HUES48 (cell line): ENCODE data around the gene NDUFA1.
A peak's percentile ranks its signal among the peaks of the same experiment; 100 is the strongest.
"Not testable (repeated sequence)": the region's sequence is repeated elsewhere in the genome, so short reads cannot be mapped to it uniquely, and the experiment has no call there.

Source experiments
- H3K27ac ChIP-seq: one replicate; pipeline ENCODE4 v1.7.0; 2013; ENCODE audit warnings: low read depth, low read length, inconsistent platforms
- H3K27me3 ChIP-seq: 2 replicates; pipeline ENCODE4 v1.6.1; 2013; ENCODE audit warnings: mild to moderate bottlenecking, low read length; ENCODE audit not compliant: control insufficient read depth, insufficient read depth
- H3K36me3 ChIP-seq: 2 replicates; pipeline ENCODE4 v1.6.1; 2013; ENCODE audit warnings: low read length; ENCODE audit not compliant: control insufficient read depth, insufficient read depth
- H3K4me1 ChIP-seq: 2 replicates; pipeline ENCODE4 v1.6.1; 2013; ENCODE audit warnings: mild to moderate bottlenecking, low read length; ENCODE audit not compliant: control insufficient read depth, insufficient read depth
- H3K4me3 ChIP-seq: 2 replicates; pipeline ENCODE4 v1.5.1; 2013; ENCODE audit warnings: mild to moderate bottlenecking, low read depth, low read length
- H3K9ac ChIP-seq: 2 replicates; pipeline ENCODE4 v1.6.1; 2013; ENCODE audit warnings: mild to moderate bottlenecking, low read depth, low read length, moderate library complexity
- H3K9me3 ChIP-seq: 2 replicates; pipeline ENCODE4 v1.6.1; 2013; ENCODE audit warnings: low read length; ENCODE audit not compliant: control insufficient read depth, insufficient read depth

The NDUFA1 gene

DNA sequence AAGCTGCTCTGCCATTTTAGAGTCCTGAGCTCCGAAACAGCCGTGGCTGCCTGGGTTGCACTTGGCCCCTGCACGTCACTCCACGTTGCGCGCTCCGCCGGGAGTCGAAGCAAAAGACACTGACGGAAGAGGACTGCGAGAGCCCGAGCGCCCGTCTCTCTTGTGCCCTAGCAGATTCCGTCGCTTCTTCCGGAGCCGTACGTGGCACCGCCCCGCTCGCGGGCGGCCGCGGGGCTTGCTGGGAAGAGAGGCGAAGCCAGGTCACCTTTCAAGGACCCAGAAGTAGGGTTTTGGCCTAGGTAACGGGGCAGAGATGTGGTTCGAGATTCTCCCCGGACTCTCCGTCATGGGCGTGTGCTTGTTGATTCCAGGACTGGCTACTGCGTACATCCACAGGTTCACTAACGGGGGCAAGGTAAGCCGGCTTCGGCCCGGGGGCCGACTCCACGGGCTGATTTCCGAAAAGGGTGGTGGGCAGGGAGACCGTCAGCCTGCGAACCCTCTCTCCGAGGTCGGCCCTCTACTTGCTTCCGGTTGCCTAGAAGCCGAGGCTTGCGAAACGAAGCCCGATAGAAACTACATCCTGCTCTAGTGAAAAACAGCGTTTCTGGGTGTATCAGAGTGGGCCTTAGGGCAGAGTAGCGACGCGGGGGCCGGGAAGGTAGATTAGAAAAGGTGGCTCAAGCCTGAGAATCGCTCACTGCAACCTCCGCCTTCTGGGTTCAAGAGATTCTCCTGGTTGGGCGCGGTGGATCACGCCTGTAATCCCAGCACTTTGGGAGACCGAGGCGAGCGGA is at the start of gene NDUFA1, which contains the start of gene RNF113A:
Gene NDUFA1, plus strand, starts transcription at position 234 of the 797 bp plus-strand sequence. Its CDS starts 80 bp downstream, at position 314.
Gene RNF113A, minus strand, starts transcription at position 135 of the 797 bp plus-strand sequence. Its CDS starts 120 bp downstream, at position 15.
- Histone ChIP-seq H3K27me3 (no peaks in the 10 kb centered on the region), H3K27ac (peak within 1 kb of the TSS; percentile 91), H3K9me3 (peaks cover 15% of the 10 kb centered on the region), H3K4me1 (no peaks in the 10 kb centered on the region), H3K9ac (peak within 1 kb of the TSS; percentile 84), H3K4me3 (peak within 1 kb of the TSS; percentile 93), H3K36me3 (peaks cover 13% of the 10 kb centered on the region)

DNA sequence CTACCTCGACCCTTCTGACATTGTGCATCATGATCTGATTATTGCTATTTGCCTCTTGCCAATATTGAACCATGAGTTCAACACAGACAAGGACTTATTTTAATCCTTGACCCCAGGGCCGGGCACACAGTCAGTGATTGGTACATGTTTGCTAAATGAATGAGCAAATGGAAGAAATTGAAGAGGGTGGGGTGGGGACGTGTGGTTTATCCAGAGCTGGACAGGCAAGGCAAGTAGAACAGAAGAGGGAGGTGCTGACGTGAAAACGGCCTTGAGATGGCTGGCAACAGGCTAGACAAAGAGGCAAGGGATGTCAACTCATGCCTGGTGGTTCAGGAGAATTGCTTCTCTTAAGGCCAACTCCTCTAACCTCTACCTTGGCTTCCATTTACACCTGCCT is 47.4 kb upstream of the NDUFA1 start:
- not testable (repeated sequence) for H3K4me1 ChIP-seq

GRCh38 chrX:119826399-119826959 is 45.2 kb upstream of the NDUFA1 start:
- Histone ChIP-seq H3K36me3 (peaks cover 14% of the 10 kb centered on the region), H3K4me1 (no peaks in the 10 kb centered on the region), H3K27me3 (no peaks in the 10 kb centered on the region), H3K27ac (no peak overlapping the region), H3K9ac (no peak overlapping the region), H3K4me3 (no peak overlapping the region), H3K9me3 (peaks cover 6% of the 10 kb centered on the region; the same call in 1 of the 2 replicates)

More for the DNA sequence above, 47.4 kb upstream of the NDUFA1 start:
- not testable (repeated sequence) for H3K27ac ChIP-seq, H3K9me3 ChIP-seq, H3K36me3 ChIP-seq, H3K27me3 ChIP-seq, H3K4me3 ChIP-seq, H3K9ac ChIP-seq

DNA sequence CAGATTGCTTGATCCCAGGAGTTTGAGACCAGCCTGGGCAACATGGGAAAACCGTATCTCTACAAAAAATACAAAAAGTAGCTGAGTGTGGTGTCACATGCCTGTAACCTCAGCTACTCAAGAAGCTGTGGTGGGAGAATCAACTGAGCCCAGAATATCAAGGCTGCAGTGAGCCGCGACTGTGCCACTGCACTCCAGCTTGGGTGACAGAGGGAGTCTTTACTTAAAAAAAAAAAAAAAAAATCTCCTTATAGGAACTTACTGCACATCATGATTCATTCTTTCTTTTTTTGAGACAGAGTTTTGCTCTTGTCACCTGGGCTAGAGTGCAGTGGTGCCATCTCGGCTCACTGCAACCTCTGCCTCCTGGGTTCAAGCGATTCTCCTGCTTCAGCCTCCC is 43.2 kb upstream of the NDUFA1 start:
- H3K27ac ChIP-seq, result no peak overlapping the region
- H3K9me3 ChIP-seq, result peaks cover 6% of the 10 kb centered on the region
- no peak overlapping the region for H3K4me3 ChIP-seq
- no peaks in the 10 kb centered on the region for H3K27me3 ChIP-seq
- H3K9ac ChIP-seq, result no peak overlapping the region
- H3K4me1 ChIP-seq, result no peaks in the 10 kb centered on the region
- peaks cover 28% of the 10 kb centered on the region for H3K36me3 ChIP-seq

DNA sequence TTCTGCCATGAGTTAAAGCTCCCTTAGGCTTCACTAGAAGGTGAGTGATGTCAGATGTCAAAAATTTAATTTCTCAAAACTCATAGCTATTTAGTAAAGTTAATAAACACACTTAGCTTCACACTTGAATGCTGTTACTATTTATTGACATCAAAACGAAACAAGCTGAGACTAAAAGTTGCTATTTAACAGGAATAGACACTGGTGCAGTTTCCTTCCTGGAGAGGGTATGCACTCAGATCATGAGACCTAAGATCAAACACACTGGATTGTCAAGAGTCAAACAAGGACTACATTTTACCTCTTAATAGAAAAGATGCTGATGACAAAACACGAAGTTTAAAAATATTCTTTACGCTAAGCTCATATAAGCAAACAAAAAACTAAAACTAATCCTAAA is 37.7 kb upstream of the NDUFA1 start:
- Histone ChIP-seq H3K9ac (no peak overlapping the region), H3K27me3 (no peaks in the 10 kb centered on the region), H3K27ac (no peak overlapping the region), H3K4me3 (no peak overlapping the region), H3K4me1 (no peaks in the 10 kb centered on the region), H3K36me3 (peaks cover 74% of the 10 kb centered on the region), H3K9me3 (peaks cover 26% of the 10 kb centered on the region)

- peaks cover 47% of the 10 kb centered on the region for H3K9me3 ChIP-seq
- H3K9ac ChIP-seq, result peak within 1 kb of the TSS; percentile 91
- peaks cover 24% of the 10 kb centered on the region for H3K36me3 ChIP-seq
- H3K4me1 ChIP-seq, result no peaks in the 10 kb centered on the region
- peak within 1 kb of the TSS; percentile 92 for H3K27ac ChIP-seq
- no peaks in the 10 kb centered on the region for H3K27me3 ChIP-seq
- peak within 1 kb of the TSS; percentile 91 for H3K4me3 ChIP-seq
Observed at GRCh38 chrX:119852382-119853353, 19.0 kb upstream of the NDUFA1 start, which contains the start of gene UPF3B. UPF3B (minus strand) TSS chrX:119852963; CDS start chrX:119852928, 35 bp downstream.

- peak overlapping the region; percentile 39; the same call in 1 of the 2 replicates for H3K9ac ChIP-seq
- H3K27me3 ChIP-seq, result no peaks in the 10 kb centered on the region
- peaks cover 21% of the 10 kb centered on the region for H3K36me3 ChIP-seq
- no peaks in the 10 kb centered on the region for H3K4me1 ChIP-seq
- peaks cover 53% of the 10 kb centered on the region for H3K9me3 ChIP-seq
- peak overlapping the region; percentile 61 for H3K4me3 ChIP-seq
- peak overlapping the region; percentile 78 for H3K27ac ChIP-seq
Observed at GRCh38 chrX:119853444-119853843, 18.2 kb upstream of the NDUFA1 start.

DNA sequence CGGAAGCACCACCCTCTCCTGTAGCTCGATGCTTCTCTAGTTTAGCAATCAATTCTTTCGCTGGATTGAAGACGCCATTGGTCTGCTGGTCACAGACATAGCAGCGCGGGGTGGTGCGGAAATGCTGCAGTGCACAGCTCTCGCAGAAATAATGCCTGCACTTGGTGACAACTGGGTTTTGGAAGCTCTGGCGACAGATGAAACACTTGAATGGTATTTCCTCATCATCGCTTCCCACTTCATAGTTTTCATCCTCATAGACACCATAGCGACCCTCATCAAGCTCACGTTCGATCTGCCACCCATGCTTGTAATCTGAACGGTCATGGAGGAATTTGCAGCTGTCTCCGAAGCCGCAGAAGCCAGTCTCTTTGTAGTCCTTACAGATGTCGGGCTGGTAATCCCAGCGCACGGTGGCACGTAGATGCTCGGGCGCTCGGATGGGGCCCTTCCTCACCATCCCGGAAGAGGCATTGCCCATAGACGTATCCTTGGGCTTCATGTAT is 953 bp upstream of the NDUFA1 start:
- 0 out of 2 replicates have a peak, but pooled peaks cover 6% of the 10 kb centered on the region for H3K36me3 ChIP-seq
- peak overlapping the region; percentile 93 for H3K4me3 ChIP-seq
- H3K27me3 ChIP-seq, result no peaks in the 10 kb centered on the region
- H3K4me1 ChIP-seq, result no peaks in the 10 kb centered on the region
- no peak overlapping the region for H3K27ac ChIP-seq
- peak overlapping the region; percentile 84; the same call in 1 of the 2 replicates for H3K9ac ChIP-seq
- H3K9me3 ChIP-seq, result peaks cover 15% of the 10 kb centered on the region

DNA sequence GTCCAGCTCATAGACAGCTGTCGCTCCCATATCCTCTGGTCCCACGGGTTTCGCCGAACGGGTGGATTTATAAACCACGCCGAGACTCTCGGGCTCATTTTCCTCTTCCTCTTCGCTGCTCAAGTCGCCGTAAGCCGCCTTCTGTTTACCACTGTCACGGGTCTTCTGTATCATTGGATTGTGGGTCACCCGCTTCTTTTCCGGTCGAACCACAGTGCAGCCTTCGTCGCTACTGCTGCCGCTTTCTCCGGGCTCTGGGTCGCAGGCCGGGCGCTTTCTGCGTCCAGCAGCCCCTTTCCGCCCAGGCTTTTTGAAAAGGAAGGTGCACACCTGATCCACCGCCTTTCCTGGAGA is 410 bp upstream of the NDUFA1 start:
- Histone ChIP-seq H3K27me3 (no peaks in the 10 kb centered on the region), H3K4me3 (peak overlapping the region; percentile 93), H3K27ac (peak overlapping the region; percentile 91), H3K9me3 (peaks cover 17% of the 10 kb centered on the region), H3K9ac (peak overlapping the region; percentile 84; the same call in 1 of the 2 replicates), H3K36me3 (peaks cover 8% of the 10 kb centered on the region; the same call in 1 of the 2 replicates), H3K4me1 (no peaks in the 10 kb centered on the region)

DNA sequence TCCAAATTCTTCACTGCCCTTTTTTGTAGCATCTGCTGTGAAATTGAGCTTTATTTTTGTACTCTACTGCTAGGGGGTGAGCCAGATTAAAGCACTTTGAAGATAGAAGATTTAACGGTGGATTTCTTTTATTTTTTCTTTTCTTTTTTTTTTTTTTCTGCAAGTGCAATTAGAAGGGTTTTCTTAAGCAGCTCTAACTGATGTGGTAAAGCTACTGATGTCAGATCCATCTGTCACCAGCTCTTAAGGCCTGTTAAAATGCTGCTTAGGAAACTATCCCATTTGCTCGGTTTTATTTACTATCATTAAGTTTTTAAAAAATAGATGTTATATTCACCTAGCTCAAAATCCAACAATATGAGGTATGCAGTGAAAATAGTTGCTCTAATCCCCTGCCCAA is 7.1 kb downstream of the NDUFA1 start:
- no peaks in the 10 kb centered on the region for H3K4me1 ChIP-seq
- no peaks in the 10 kb centered on the region for H3K27me3 ChIP-seq
- H3K9ac ChIP-seq, result no peak overlapping the region
- H3K36me3 ChIP-seq, result peaks cover 21% of the 10 kb centered on the region
- no peak overlapping the region for H3K4me3 ChIP-seq
- no peak overlapping the region for H3K27ac ChIP-seq
- peaks cover 23% of the 10 kb centered on the region; the same call in 1 of the 2 replicates for H3K9me3 ChIP-seq
